GM18511 (cell line): Measurements from ENCODE around the gene SH3BP4.

Source experiments
- ATAC-seq: cut with Tn5 transposase; IDR thresholded peaks from one replicate; pipeline ENCODE4 v1.9.1; 2021; ENCODE audit warnings: mild to moderate bottlenecking, moderate library complexity; ENCODE audit not compliant: unreplicated experiment

The SH3BP4 gene

DNA sequence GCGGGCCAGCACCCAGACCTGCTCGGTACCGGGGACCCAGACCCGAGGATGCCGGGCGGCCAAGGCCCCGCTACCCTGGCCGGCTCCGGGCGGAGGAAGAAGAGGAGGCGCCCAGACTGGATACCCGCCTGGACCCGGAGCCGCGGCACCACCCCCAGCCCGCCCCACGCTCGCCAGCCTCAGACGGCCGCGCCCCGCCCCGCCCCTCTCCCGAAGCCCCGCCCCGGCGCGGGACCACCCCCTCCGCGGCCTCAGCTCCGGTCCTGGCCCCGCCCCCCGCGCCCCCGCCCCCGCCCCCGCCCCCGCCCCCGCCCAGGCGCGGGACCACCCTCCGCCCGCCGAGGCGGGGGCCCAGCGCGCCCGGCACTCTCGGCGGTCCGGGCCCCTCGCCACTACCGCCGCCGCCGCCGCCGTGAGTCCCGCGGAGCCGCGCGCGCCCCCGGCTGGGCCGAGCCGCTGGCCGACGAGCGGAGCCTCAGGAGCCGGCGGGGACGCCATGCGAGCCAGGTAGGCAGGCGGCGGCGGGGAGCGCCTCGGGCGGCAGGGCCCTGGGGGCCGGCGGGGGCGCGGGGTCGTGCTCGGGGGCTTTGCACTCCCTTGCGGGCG lies at the start of gene SH3BP4:
TSS of gene SH3BP4 (plus strand) at position 354 of the 606 bp plus-strand sequence. CDS start 82,986 bp downstream, outside the sequence.
- no peak for ATAC-seq

DNA sequence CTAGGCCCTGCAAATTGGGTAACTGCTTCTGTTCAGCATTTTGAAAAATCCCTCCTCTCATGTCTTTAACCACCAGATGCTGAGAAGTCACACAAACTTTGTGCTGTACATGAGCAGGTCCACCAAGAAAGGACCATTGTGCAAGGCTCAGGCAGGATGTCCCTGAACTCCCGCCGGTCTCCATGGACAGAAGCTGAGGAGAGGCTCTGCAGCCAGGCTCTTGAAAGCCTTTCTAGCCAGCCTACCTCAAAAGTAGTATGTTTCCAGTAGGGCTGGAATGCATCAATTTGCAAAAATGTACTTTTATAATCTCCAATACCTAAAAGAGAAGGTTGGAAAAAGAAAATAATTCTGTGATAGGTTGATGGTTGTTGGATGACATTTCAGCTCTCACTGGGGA lies 47.0 kb upstream of the SH3BP4 start:
- ATAC-seq, result no peak

- ATAC-seq, result no peak
Measured at GRCh38 chr2:234905547-234906265, 46.1 kb upstream of the SH3BP4 start.

DNA sequence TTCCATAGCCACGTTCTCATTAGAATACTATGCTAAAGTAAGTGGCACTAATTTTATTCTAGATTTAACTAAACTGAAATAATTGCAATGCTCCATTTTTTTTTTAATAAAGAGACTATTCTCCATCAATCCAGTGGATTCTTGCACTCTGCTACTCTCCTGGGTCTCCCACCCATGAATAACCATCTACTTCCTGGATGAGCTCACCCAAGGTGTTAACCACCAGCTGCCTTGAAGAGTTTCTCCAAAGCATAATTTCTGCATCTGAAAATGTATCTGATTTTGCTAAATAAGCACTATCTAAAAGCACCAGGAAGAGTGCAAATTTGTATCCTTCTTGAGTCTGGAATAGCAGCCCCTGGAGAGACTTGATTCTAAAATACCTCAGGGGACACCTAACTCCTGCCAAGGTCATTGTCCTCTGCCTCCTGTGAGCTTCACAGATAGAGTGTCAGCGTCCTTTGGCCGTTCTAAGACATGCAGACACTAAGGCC lies 41.6 kb upstream of the SH3BP4 start:
- no peak for ATAC-seq

- no peak for ATAC-seq
Measured at GRCh38 chr2:234911271-234911670, 40.5 kb upstream of the SH3BP4 start.

- ATAC-seq, result no peak
Measured at GRCh38 chr2:234912437-234912836, 39.4 kb upstream of the SH3BP4 start.

DNA sequence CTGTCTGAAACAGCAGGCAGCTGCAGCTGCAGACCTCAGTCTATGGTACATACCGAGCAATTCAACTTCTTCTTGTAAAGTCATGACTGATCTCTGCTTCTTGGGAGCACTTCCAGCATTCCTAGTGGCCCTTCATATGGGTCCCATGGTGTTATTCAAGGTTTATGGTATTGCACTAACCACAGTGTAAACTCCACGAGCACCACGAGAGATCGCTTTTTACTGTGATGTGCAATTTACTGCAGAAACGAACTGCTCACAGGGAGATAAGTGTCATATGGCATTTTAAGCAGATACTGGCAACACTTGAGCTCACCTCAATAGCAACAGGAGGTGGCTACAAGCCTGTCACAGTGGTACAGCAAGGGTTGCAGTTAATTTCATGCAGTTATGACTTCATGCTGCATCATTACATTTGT lies 38.6 kb upstream of the SH3BP4 start:
- no peak for ATAC-seq

DNA sequence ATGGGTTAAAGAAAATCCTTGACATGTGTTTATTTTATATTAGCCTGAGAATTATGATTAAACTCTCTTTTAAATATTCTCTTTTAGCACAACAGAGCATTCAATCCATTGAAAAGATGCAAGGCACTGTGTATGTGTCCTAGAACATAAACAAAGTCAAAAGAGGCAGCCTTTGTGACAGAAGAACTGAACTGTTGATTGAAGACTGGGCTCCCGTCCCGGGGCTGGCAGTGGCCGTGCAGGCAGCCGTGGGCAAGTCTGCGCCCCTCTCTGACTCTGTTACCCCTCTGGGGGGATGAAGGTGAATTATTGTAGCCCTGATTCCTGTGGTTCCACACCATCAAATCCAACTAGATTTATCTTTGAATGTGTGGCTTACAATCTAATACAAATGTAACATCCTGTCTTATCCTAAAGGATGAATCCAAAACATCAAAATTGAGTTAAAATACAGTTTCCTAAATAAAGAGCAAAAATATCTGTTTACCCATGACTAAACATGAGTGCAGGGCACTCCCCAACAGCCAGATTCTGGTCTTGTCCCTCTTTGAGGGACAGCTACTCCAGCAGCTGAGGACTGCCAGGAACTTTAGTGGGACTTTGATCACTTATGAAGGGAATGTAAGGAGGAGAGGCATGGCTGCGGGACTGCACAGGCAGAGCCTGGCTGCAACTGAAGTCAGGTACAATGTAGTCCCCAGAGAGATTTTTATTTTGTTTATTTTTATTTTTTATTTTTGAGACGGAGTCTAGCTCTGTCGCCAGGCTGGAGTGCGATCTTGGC lies 37.3 kb upstream of the SH3BP4 start:
- no peak for ATAC-seq

DNA sequence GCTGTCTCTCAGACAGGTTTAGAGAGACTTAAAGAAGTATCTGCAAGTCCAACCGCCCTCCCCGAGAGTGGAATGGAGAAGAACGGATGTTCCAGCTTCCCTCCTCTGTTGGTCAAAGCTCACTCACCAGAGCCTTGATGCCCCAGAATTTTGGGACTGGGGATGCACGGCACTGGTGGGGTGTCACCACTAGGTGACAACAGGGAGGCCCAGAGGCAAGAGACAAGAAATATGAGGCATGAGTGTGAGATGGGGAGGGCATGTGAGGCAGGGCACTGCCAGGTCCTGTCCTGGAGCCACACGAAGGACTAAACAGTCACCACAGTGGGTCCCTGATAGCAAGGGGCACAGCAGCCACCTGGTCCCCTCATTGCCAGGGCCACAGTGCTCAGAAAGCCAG lies 35.1 kb upstream of the SH3BP4 start:
- ATAC-seq, result no peak

DNA sequence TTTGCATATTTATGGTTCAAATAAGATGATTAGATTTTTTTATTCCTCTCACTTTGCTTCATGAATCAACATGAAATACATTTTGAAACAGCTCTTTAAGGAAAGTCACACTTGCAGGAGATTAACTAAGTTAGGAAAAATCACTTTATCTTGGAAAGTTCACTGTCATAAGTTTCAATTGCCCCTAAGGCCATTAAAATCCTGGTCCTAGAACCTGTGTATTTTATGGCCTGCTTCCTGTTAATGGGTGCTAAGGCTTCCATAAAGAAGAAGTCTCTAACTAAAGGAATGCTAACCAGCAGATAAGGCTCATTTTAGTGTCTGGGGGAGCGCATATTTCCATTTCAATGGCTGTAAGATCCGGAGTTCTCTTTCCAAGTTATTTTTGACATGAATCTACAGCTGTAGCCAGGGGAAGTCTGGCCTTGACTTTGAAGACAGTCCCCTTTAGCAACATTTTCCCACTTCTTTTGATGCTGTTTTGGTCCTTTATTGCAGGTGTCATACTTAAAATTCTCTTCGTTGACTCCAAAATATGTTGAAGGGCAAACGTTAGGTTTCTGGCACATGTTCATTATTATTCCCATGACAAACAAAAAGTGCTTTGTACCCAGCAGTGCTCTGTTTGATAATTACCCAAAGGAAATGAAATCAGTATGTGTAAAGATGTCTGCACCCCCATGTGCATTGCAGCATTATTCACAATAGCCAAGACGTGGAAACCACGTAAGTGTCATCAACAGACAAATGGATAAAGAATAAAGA lies 34.4 kb upstream of the SH3BP4 start:
- ATAC-seq, result no peak

- no peak for ATAC-seq
Measured at GRCh38 chr2:234919711-234920110, 32.1 kb upstream of the SH3BP4 start.

- ATAC-seq, result no peak
Measured at GRCh38 chr2:234920836-234921235, 31.0 kb upstream of the SH3BP4 start.

DNA sequence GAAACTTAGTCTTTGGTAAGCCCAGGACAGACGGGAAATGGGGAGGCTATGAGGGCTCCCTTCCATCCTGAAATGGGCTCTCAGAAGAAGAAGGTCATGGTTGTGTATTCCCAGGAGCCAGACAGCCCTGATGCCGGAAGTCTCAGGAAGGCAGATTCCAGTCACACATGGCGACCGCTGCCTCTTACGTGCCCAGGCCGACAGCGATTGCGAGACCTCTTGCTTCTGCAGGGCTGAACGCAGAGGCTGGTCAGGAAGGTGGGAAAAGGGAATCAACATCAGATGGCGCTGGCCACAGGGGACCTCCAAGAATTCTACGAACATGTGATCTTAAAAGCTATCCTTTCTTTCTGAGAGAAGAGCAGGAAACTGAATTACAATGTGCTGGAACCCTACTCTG lies 22.8 kb upstream of the SH3BP4 start:
- ATAC-seq, result no peak

GRCh38 chr2:234930397-234930796 lies 21.4 kb upstream of the SH3BP4 start:
- ATAC-seq, result no peak

- ATAC-seq, result no peak
Measured at GRCh38 chr2:234931371-234931770, 20.4 kb upstream of the SH3BP4 start.

DNA sequence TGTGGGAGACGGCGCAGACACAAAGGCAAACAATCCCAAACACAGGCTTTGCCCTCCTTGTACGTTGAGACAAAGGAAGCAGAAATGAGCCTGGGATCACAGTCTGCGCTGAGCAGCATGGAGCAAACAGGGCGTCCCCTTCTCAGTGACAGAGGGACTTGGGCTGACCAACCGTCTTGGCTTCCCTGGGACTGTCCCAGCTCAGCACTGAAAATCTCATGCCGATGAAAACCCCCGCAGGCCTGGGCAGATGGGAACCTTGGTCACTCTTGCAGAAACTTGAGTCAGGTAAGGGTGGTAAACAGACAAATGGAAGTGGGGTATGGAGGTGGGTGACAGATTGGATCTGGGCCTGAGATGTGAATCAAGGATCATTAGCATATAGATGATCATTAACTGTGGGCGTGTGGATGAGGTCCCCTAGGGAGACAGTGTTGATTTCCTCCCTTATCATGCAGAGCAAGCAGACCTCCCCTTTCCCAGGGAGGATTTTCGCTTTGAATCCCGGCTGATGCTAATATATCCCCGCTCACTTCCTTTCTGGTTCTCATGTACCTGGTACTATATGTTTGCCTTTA lies 19.1 kb upstream of the SH3BP4 start:
- ATAC-seq, result no peak

DNA sequence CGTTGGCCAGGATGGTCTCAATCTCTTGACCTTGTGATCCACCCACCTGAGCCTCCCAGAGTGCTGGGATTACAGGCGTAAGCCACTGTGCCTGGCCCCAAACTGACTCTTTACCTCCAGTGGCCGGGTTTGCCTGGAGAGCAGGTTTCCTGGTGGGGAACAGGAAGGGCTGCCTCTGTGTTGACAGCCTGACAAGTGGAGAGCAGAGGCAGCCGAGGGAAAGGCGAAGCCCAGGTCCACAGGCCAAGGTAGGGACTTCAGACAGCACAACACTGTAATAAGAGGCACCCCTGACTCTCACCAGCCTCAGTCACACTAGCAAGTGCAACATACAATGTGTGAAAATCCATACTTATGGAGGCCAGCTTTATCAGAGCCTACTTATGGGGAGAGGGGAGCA lies 16.5 kb upstream of the SH3BP4 start:
- no peak for ATAC-seq

GRCh38 chr2:234939576-234939975 lies 12.2 kb upstream of the SH3BP4 start:
- ATAC-seq, result no peak

- ATAC-seq, result no peak
Measured at GRCh38 chr2:234939996-234940395, 11.8 kb upstream of the SH3BP4 start.

- ATAC-seq, result no peak
Measured at GRCh38 chr2:234940527-234940926, 11.3 kb upstream of the SH3BP4 start.
